ENCODE measurements around the gene DNM1L. TPM values are rescaled to one million over a fixed set of nuclear protein-coding genes. Genes with fewer than 3 reads are reported as not detected.

The DNM1L gene
- total and polyA plus RNA-seq, 9 of the 15 experiments (the other 6 are each of a cell fraction or from before 2014, with no cell fraction given): 24.1 to 82.8 (median 61.5) TPM

GRCh38 chr12:32679091-32679919 is at the start of gene DNM1L (continued):
- TF ChIP-seq ATF6 (CRISPR knock-in tag; IDR thresholded peaks at IDR 0.05): peak; percentile 84; the same call in 1 of the 2 replicates
- no peak for TF ChIP-seq KLF6 (CRISPR knock-in tag; IDR thresholded peaks at IDR 0.05; ENCODE audit: borderline replicate concordance)
- TF ChIP-seq CBX5 (IDR thresholded peaks at IDR 0.05; ENCODE audit: borderline replicate concordance, low read depth): no peak
- TF ChIP-seq RBM15 (IDR thresholded peaks at IDR 0.05; ENCODE audit: insufficient read depth, low read length): no peak
- TF ChIP-seq TRIM28 (IDR thresholded peaks at IDR 0.05): no peak
- TF ChIP-seq MCM7 (IDR thresholded peaks at IDR 0.05): no peak
- no peak for TF ChIP-seq TFE3 (CRISPR knock-in tag; IDR thresholded peaks at IDR 0.05)
- TF ChIP-seq ZNF507 (tag; conservative IDR thresholded peaks at IDR 0.05): no peak
- TF ChIP-seq HCFC1 (IDR thresholded peaks at IDR 0.05; ENCODE audit: low read depth, low read length): peak; percentile 98
- TF ChIP-seq POLR3A (IDR thresholded peaks at IDR 0.05; ENCODE audit: borderline replicate concordance, extremely low read depth, insufficient read depth, insufficient read length): no peak
- peak; percentile 95 for TF ChIP-seq RBFOX2 (IDR thresholded peaks at IDR 0.05; ENCODE audit: low read depth, low read length)
- no peak for TF ChIP-seq ZNF696 (CRISPR knock-in tag; conservative IDR thresholded peaks at IDR 0.05)
- peak; percentile 65; the same call in 1 of the 2 replicates for TF ChIP-seq HBP1 (CRISPR knock-in tag; IDR thresholded peaks at IDR 0.05)
- TF ChIP-seq L3MBTL2 (IDR thresholded peaks at IDR 0.05): peak; percentile 59
- TF ChIP-seq MITF (IDR thresholded peaks at IDR 0.05): no peak
- 0 out of 2 replicates have a peak, but pooled peaks have one; percentile 58 for TF ChIP-seq E2F4 (CRISPR knock-in tag; IDR thresholded peaks at IDR 0.05; ENCODE audit: low read depth)
- peak; percentile 62; the same call in 1 of the 2 replicates for TF ChIP-seq KLF13 (tag; IDR thresholded peaks at IDR 0.05; ENCODE audit: borderline replicate concordance, low read depth)
- TF ChIP-seq PHF8 (IDR thresholded peaks at IDR 0.05; ENCODE audit: borderline replicate concordance, low read length): peak; percentile 96; the same call in 1 of the 2 replicates
- TF ChIP-seq ZNF445 (CRISPR knock-in tag; IDR thresholded peaks at IDR 0.05; ENCODE audit: low read depth): no peak
- peak; percentile 71; the same call in 1 of the 2 replicates for TF ChIP-seq CHCHD3 (CRISPR knock-in tag; IDR thresholded peaks at IDR 0.05)
